B cell (primary cell): ENCODE results near the gene TIMP2.

Experiments used
- EZH2 ChIP-seq: IDR thresholded peaks from 2 replicates; pipeline ENCODE4 v1.6.1; 2012; ENCODE audit warnings: borderline replicate concordance, low read depth, mild to moderate bottlenecking, moderate library complexity, low read length; ENCODE audit not compliant: insufficient read depth, poor library complexity, severe bottlenecking
- TF ChIP-seq, protein P1 (sequence below): fragments of 200-600 bp; IDR thresholded peaks from one replicate; pipeline ENCODE4 v1.8.0; 2022; ENCODE audit warnings: antibody characterized with exemption, mild to moderate bottlenecking

DNA sequence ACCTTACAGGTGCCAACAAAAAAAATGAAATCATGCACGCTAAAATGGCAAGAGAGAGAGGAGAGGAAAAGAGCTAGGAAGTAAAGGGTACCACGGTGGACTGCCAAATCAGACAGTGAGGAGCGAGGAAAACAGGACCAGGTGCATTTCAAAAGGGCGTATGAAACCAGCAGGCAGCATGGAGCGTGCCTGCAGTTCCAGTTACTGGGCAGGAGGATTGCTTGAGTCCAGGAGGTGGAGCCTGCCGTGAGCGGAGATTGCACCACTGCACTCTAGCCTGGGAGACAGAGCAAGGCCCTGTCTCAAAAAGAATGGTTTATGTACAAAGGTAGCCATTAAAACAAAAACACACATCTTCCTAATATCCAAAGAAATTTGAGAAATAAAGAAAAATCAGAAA is 100.9 kb downstream of the TIMP2 start:
- TF ChIP-seq, protein P1, sequence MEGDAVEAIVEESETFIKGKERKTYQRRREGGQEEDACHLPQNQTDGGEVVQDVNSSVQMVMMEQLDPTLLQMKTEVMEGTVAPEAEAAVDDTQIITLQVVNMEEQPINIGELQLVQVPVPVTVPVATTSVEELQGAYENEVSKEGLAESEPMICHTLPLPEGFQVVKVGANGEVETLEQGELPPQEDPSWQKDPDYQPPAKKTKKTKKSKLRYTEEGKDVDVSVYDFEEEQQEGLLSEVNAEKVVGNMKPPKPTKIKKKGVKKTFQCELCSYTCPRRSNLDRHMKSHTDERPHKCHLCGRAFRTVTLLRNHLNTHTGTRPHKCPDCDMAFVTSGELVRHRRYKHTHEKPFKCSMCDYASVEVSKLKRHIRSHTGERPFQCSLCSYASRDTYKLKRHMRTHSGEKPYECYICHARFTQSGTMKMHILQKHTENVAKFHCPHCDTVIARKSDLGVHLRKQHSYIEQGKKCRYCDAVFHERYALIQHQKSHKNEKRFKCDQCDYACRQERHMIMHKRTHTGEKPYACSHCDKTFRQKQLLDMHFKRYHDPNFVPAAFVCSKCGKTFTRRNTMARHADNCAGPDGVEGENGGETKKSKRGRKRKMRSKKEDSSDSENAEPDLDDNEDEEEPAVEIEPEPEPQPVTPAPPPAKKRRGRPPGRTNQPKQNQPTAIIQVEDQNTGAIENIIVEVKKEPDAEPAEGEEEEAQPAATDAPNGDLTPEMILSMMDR, result no peak
- no peak for TF ChIP-seq EZH2
